GM21390 (cell line): ENCODE measurements around the gene ITK.

Experiments used
- ATAC-seq: cut with Tn5 transposase; IDR thresholded peaks from one replicate; pipeline ENCODE4 v1.9.1; 2021; ENCODE audit not compliant: unreplicated experiment

The ITK gene

DNA sequence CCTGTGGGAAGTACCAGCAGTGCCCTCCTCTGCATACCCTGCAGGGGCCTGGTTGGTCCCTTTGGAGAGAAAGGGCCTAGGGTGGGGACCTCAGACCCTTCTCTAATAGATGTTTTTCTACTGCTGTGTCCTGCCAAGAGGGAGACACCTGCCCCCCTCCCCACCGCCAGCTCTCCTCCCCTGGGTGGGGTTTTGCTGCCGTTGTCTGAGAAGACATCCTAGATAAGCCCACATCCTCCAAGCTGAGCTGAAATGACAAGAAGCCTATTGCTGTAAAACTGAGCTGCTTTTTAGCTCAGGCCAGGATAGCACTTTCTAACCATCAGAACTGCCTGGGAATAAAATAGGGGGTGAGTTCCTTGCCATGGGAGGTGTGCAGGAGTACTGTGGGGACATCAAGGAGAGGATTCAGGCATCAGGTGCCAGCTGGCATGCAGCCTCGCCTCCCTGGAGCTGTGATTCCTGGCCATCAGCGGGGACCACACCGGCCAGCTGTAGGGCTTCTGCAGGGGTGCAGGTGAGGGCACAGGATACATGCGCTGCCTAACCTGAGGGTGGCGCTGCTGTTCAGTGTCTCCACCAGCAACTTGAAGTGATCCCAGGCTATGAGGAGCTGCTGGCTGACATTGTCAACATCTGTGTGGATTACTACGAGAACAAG, 123.2 kb downstream of the ITK start:
- no peak for ATAC-seq
